B cell (primary cell): ENCODE measurements around the gene OTUD6A. TPM values are rescaled to one million over a fixed set of nuclear protein-coding genes. Genes with fewer than 3 reads are reported as not detected.

Experiments used
- ATAC-seq: fragments of 200-7000 bp; cut with Tn5 transposase; one replicate; pipeline ENCODE4 v1.10.0; 2021; ENCODE audit warnings: low read depth, mild to moderate bottlenecking, moderate number of reproducible peaks, moderate library complexity
- CTCF ChIA-PET: fragments of 350-600 bp; sonication (Branson Sonifier 250); formaldehyde crosslinking; loops from one replicate; lab custom pipeline; 2021; ENCODE audit warnings: antibody characterized with exemption, inconsistent platforms; lab: Charles Lee
- POLR2A ChIA-PET: fragments of 350-600 bp; sonication (Branson Sonifier 250); formaldehyde crosslinking; loops from one replicate; lab custom pipeline; 2021; ENCODE audit warnings: antibody characterized with exemption; lab: Charles Lee
- DNase-seq: peaks from one replicate; pipeline ENCODE4 v3.0.0; 2013
- H2AFZ ChIP-seq: 2 replicates; pipeline ENCODE4 v1.6.1; 2012; ENCODE audit warnings: mild to moderate bottlenecking, low read depth, low read length; ENCODE audit not compliant: insufficient read depth, poor library complexity, severe bottlenecking
- H3K27ac ChIP-seq, 2 donors: 1 replicate in 1 of 2; 2 replicates in 1 of 2; pipeline ENCODE4 v1.5.1; 2012 to 2013; ENCODE audit warnings: low read length in 2 of 2, mild to moderate bottlenecking in 2 of 2, moderate library complexity in 1 of 2
- H3K27me3 ChIP-seq, 4 experiments: fragments of 200-600 bp in 1 of 4; sonication (generic) in 1 of 4; replicated peaks in 1 of 4; 1 replicate in 2 of 4; 2 replicates in 2 of 4; pipeline versions ENCODE4 v1.6.1 to v1.7.0; 2013 to 2016; ENCODE audit warnings: low read length in 3 of 4, mild to moderate bottlenecking in 2 of 4, mixed read lengths in 1 of 4, moderate library complexity in 1 of 4; ENCODE audit not compliant: insufficient read depth in 4 of 4, control insufficient read depth in 3 of 4; ENCODE audit errors: control extremely low read depth in 1 of 4
- H3K36me3 ChIP-seq, 2 experiments: replicated peaks in 1 of 2; 1 replicate in 1 of 2; 2 replicates in 1 of 2; pipeline versions ENCODE4 v1.6.1 to v1.7.1; 2013; ENCODE audit warnings: low read length in 1 of 2; ENCODE audit not compliant: insufficient read depth in 2 of 2, control insufficient read depth in 1 of 2; ENCODE audit errors: control extremely low read depth in 1 of 2, extremely low read depth in 1 of 2
- H3K4me1 ChIP-seq, 2 donors: fragments of 200-600 bp in 1 of 2; sonication (generic) in 1 of 2; 1 replicate in 1 of 2; 2 replicates in 1 of 2; pipeline versions ENCODE4 v1.5.1 to v1.6.1; 2013 to 2017; ENCODE audit warnings: low read length in 2 of 2; ENCODE audit not compliant: control insufficient read depth in 2 of 2, insufficient read depth in 2 of 2
- H3K4me2 ChIP-seq: replicated peaks from 2 replicates; pipeline ENCODE3; 2012; ENCODE audit warnings: mild to moderate bottlenecking, low read depth, low read length; ENCODE audit not compliant: poor library complexity, severe bottlenecking
- H3K4me3 ChIP-seq, 5 experiments: fragments of 200-600 bp in 1 of 5; sonication (generic) in 1 of 5; 1 replicate in 3 of 5; 2 replicates in 2 of 5; pipeline versions ENCODE4 v1.5.1 to v1.7.0; 2011 to 2016; ENCODE audit warnings: low read length in 4 of 5, mild to moderate bottlenecking in 4 of 5, low read depth in 2 of 5, control low read depth in 1 of 5, moderate library complexity in 1 of 5; ENCODE audit not compliant: insufficient read depth in 1 of 5; ENCODE audit errors: control extremely low read depth in 1 of 5, extremely low read depth in 1 of 5
- H3K79me2 ChIP-seq: fragments of 200-600 bp; sonication (generic); one replicate; pipeline ENCODE4 v1.6.0; 2016; ENCODE audit warnings: low read length; ENCODE audit not compliant: control insufficient read depth, insufficient read depth
- H3K9ac ChIP-seq: fragments of 200-600 bp; sonication (generic); 2 replicates; pipeline ENCODE4 v1.6.1; 2017; ENCODE audit warnings: mild to moderate bottlenecking, low read length, moderate library complexity
- H3K9me3 ChIP-seq, 3 donors: one replicate each; pipeline versions ENCODE4 v1.6.1 to v1.7.1; 2013; ENCODE audit warnings: low read length in 2 of 3; ENCODE audit not compliant: control insufficient read depth in 2 of 3, insufficient read depth in 1 of 3; ENCODE audit errors: control extremely low read depth in 1 of 3
- H4K20me1 ChIP-seq: 2 replicates; pipeline ENCODE4 v1.6.0; 2012; ENCODE audit warnings: mild to moderate bottlenecking, low read length; ENCODE audit not compliant: insufficient read depth, control insufficient read depth, poor library complexity, severe bottlenecking
- H3K27ac Mint-ChIP-seq: one replicate; pipeline ENCODE4 v1.8.0; 2021; ENCODE audit warnings: mixed read lengths
- H3K27me3 Mint-ChIP-seq: one replicate; pipeline ENCODE4 v1.8.0; 2021; ENCODE audit warnings: mixed read lengths
- H3K4me1 Mint-ChIP-seq: one replicate; pipeline ENCODE4 v1.8.0; 2021; ENCODE audit warnings: mixed read lengths
- H3K4me3 Mint-ChIP-seq: one replicate; pipeline ENCODE4 v1.8.0; 2021; ENCODE audit warnings: mixed read lengths
- H3K9me3 Mint-ChIP-seq: one replicate; pipeline ENCODE4 v1.8.0; 2022; ENCODE audit warnings: mixed read lengths; ENCODE audit not compliant: insufficient read depth
- CTCF ChIP-seq: fragments of 200-600 bp; IDR thresholded peaks from one replicate; pipeline ENCODE4 v1.8.0; 2022; ENCODE audit warnings: antibody characterized with exemption, mild to moderate bottlenecking
- EZH2 ChIP-seq: IDR thresholded peaks from 2 replicates; pipeline ENCODE4 v1.6.1; 2012; ENCODE audit warnings: borderline replicate concordance, low read depth, mild to moderate bottlenecking, moderate library complexity, low read length; ENCODE audit not compliant: insufficient read depth, poor library complexity, severe bottlenecking
- WGBS: methylation state at CpG from one replicate; pipeline ENCODE4 v1.1.5; 2013; ENCODE audit warnings: missing lambda C conversion rate; ENCODE audit not compliant: insufficient coverage; 5-methylcytosine and 5-hydroxymethylcytosine counted together
- intact Hi-C: fragments of 100-400 bp; cut with micrococcal nuclease; formaldehyde crosslinking; loops from one replicate; pipeline ENCODE4 v1.10.0; 2022
- polyA plus RNA-seq: library from polyadenylated mRNA; depleted of rRNA; stranded (reverse); fragments of >200 nt; gene quantifications from 2 replicates; pipeline ENCODE4 v1.2.3, GENCODE V29; 2012
- total RNA-seq, 2 donors: library from RNA; stranded (reverse); fragments of 120-200 nt in 1 of 2; gene quantifications; 1 replicate in 1 of 2; 2 replicates in 1 of 2; pipeline versions ENCODE4 v1.2.3 to v1.2.4, GENCODE V29; 2013 to 2022

OTUD6A gene
- total and polyA plus RNA-seq, 2 donors (not counting 1 experiment from before 2014, with no cell fraction given): not detected

GRCh38 chrX:70025464-70025863, 36.8 kb upstream of the OTUD6A start:
- no peaks in the 10 kb centered on the region for H3K9me3 ChIP-seq
- CTCF ChIA-PET: interaction anchor here (1.3 kb wide), 1 partner anchor 9 kb away, joined by 3 read pairs; no protein-coding TSS in a partner anchor
- WGBS: no CpG with 5 or more reads among the region's 1 CpG
- H2AFZ ChIP-seq: no peak overlapping the region
- no peaks in the 10 kb centered on the region for H3K4me1 ChIP-seq
- no peak overlapping the region for H3K27ac ChIP-seq
- H3K27me3 ChIP-seq: no peaks in the 10 kb centered on the region
- no peaks in the 10 kb centered on the region for H3K79me2 ChIP-seq
- H3K36me3 ChIP-seq: no peaks in the 10 kb centered on the region
- H3K4me3 ChIP-seq: no peak overlapping the region
- Mint-ChIP-seq H3K27me3 (peaks cover 7% of the 10 kb centered on the region), H3K4me3 (no peak overlapping the region), H3K27ac (no peak overlapping the region), H3K4me1 (no peaks in the 10 kb centered on the region), H3K9me3 (no peaks in the 10 kb centered on the region)
- POLR2A ChIA-PET: no interaction called here
- no peaks in the 10 kb centered on the region for H4K20me1 ChIP-seq
- intact Hi-C loops: no loop called here
- DNase-seq: no peak
- H3K9ac ChIP-seq: no peak overlapping the region
- no peak for TF ChIP-seq CTCF
- TF ChIP-seq EZH2: no peak
- ATAC-seq: no peak
- H3K4me2 ChIP-seq: no peak overlapping the region

- POLR2A ChIA-PET: no interaction called here
- no peaks in the 10 kb centered on the region for H3K79me2 ChIP-seq
- no peak overlapping the region for H2AFZ ChIP-seq
- no peaks in the 10 kb centered on the region for H3K9me3 ChIP-seq
- H3K27me3 Mint-ChIP-seq: peaks cover 7% of the 10 kb centered on the region
- ATAC-seq (no peak), DNase-seq (no peak)
- CTCF ChIA-PET: interaction anchor here (1.3 kb wide), 1 partner anchor 8 kb away, joined by 3 read pairs; no protein-coding TSS in a partner anchor
- no peaks in the 10 kb centered on the region for H3K4me1 ChIP-seq
- H3K4me3 ChIP-seq: no peak overlapping the region
- TF ChIP-seq EZH2 (no peak), CTCF (no peak)
- H3K9me3 Mint-ChIP-seq: no peaks in the 10 kb centered on the region
- H3K27ac Mint-ChIP-seq: no peak overlapping the region
- H3K36me3 ChIP-seq: no peaks in the 10 kb centered on the region
- H3K4me1 Mint-ChIP-seq: no peaks in the 10 kb centered on the region
- no peak overlapping the region for H3K4me3 Mint-ChIP-seq
- no peaks in the 10 kb centered on the region for H4K20me1 ChIP-seq
- intact Hi-C loops: no loop called here
- WGBS: no CpG with 5 or more reads among the region's 1 CpG
- no peaks in the 10 kb centered on the region for H3K27me3 ChIP-seq
- no peak overlapping the region for H3K4me2 ChIP-seq
- no peak overlapping the region for H3K9ac ChIP-seq
- H3K27ac ChIP-seq: no peak overlapping the region
These were observed 36.0 kb upstream of the OTUD6A start for GRCh38 chrX:70026112-70026850.
